PC-9 (cell line): ENCODE results near the gene MRAP2. TPM values are rescaled to one million over a fixed set of nuclear protein-coding genes. Genes with fewer than 3 reads are reported as not detected.
"Not testable (repeated sequence)": the region's sequence is repeated elsewhere in the genome, so short reads cannot be mapped to it uniquely, and the experiment has no call there.

Experiments used
- BruUV-seq: library from RNA; stranded (reverse); fragments of 400-500 nt; replicated peaks from 2 replicates; lab custom pipeline; 2021; lab: Mats Ljungman, UMichigan
- CTCF ChIA-PET: fragments of 300-600 bp; sonication (Branson Sonifier 250); formaldehyde crosslinking; loops from one replicate; lab custom pipeline; 2022; ENCODE audit warnings: antibody characterized with exemption; lab: Charles Lee
- POLR2A ChIA-PET: fragments of 300-600 bp; sonication (Branson Sonifier 250); formaldehyde crosslinking; loops from one replicate; lab custom pipeline; 2022; ENCODE audit warnings: antibody characterized with exemption; ENCODE audit not compliant: unreplicated experiment; lab: Charles Lee
- DNase-seq, 2 experiments: peaks; one replicate each; pipeline versions ENCODE4 v3.0.0 to v3.0.0-alpha.2; 2015 to 2022; ENCODE audit warnings: mixed read lengths in 1 of 2
- H2AFZ ChIP-seq: fragments of 200-600 bp; sonication (generic); 2 replicates; pipeline ENCODE4 v1.8.1; 2017; ENCODE audit warnings: antibody characterized with exemption
- H3F3A ChIP-seq: fragments of 200-600 bp; sonication (generic); 2 replicates; pipeline ENCODE4 v1.8.1; 2017; ENCODE audit warnings: antibody characterized with exemption, mild to moderate bottlenecking, low read depth; ENCODE audit not compliant: insufficient read depth
- H3K27ac ChIP-seq: fragments of 200-600 bp; sonication (generic); 2 replicates; pipeline ENCODE4 v1.6.1; 2016; ENCODE audit warnings: mixed run types
- H3K27me3 ChIP-seq: fragments of 200-600 bp; sonication (generic); 2 replicates; pipeline ENCODE4 v1.6.1; 2016; ENCODE audit warnings: low read depth, mixed run types; ENCODE audit not compliant: insufficient read depth
- H3K36me3 ChIP-seq: fragments of 200-600 bp; sonication (generic); 2 replicates; pipeline ENCODE4 v1.6.1; 2016; ENCODE audit warnings: low read depth, mixed run types
- H3K4me1 ChIP-seq: fragments of 200-600 bp; sonication (generic); replicated peaks from 2 replicates; pipeline ENCODE4 v1.6.1; 2016; ENCODE audit warnings: mixed run types; ENCODE audit not compliant: insufficient read depth
- H3K4me2 ChIP-seq: fragments of 200-600 bp; sonication (generic); 2 replicates; pipeline ENCODE4 v1.6.1; 2017; ENCODE audit warnings: mixed run types
- H3K4me3 ChIP-seq: fragments of 200-600 bp; sonication (generic); 2 replicates; pipeline ENCODE4 v1.6.1; 2016; ENCODE audit warnings: mixed run types
- H3K79me2 ChIP-seq: fragments of 200-600 bp; sonication (generic); 2 replicates; pipeline ENCODE4 v1.6.1; 2017; ENCODE audit warnings: low read depth, mixed run types
- H3K9me2 ChIP-seq: fragments of 200-600 bp; sonication (generic); 2 replicates; pipeline ENCODE4 v1.8.1; 2017; ENCODE audit warnings: mild to moderate bottlenecking; ENCODE audit not compliant: insufficient read depth
- H3K9me3 ChIP-seq: fragments of 200-600 bp; sonication (generic); 2 replicates; pipeline ENCODE4 v1.8.1; 2016; ENCODE audit warnings: low read depth; ENCODE audit not compliant: insufficient read depth
- H4K20me1 ChIP-seq: fragments of 200-600 bp; sonication (generic); 2 replicates; pipeline ENCODE4 v1.8.1; 2017; ENCODE audit not compliant: insufficient read depth
- CTCF ChIP-seq: fragments of 200-600 bp; sonication (generic); conservative IDR thresholded peaks from 2 replicates; pipeline ENCODE4 v1.6.1; 2017; ENCODE audit warnings: mixed run types, antibody characterized with exemption, mild to moderate bottlenecking, moderate library complexity
- EZH2 ChIP-seq: fragments of 200-600 bp; sonication (generic); IDR thresholded peaks from 2 replicates; pipeline ENCODE4 v1.8.0; 2017; ENCODE audit warnings: antibody characterized with exemption, low read depth
- intact Hi-C: fragments of 100-400 bp; cut with micrococcal nuclease; formaldehyde crosslinking; loops from one replicate; pipeline ENCODE4 v1.10.0; 2022; ENCODE audit not compliant: unreplicated experiment
- total RNA-seq: library from RNA; stranded (reverse); gene quantifications from 2 replicates; pipeline ENCODE4 v1.2.3, GENCODE V29; 2021

Gene MRAP2
- total RNA-seq, 1 experiment from 2014 or later, result not detected

GRCh38 chr6:84103029-84103428, 69.5 kb downstream of the MRAP2 start:
- no peaks in the 10 kb centered on the region for H4K20me1 ChIP-seq
- H3K27ac ChIP-seq, result no peak overlapping the region
- POLR2A ChIA-PET, result no interaction called here
- DNase-seq, result no peak
- no peak overlapping the region for H3K4me2 ChIP-seq
- no TSS peak for BruUV-seq
- no peaks in the 10 kb centered on the region for H3K36me3 ChIP-seq
- TF ChIP-seq CTCF, result no peak
- no peak for TF ChIP-seq EZH2
- no peaks in the 10 kb centered on the region for H3K27me3 ChIP-seq
- CTCF ChIA-PET, result no interaction called here
- no peak overlapping the region for H2AFZ ChIP-seq
- H3K9me2 ChIP-seq, result no peaks in the 10 kb centered on the region
- no peaks in the 10 kb centered on the region for H3K9me3 ChIP-seq
- intact Hi-C loops, result no loop called here
- H3F3A ChIP-seq, result no peaks in the 10 kb centered on the region
- H3K4me3 ChIP-seq, result no peak overlapping the region
- no peaks in the 10 kb centered on the region for H3K79me2 ChIP-seq
- no peaks in the 10 kb centered on the region for H3K4me1 ChIP-seq

GRCh38 chr6:84105215-84105924, 71.8 kb downstream of the MRAP2 start:
- H3K27me3 ChIP-seq, H3K4me1 ChIP-seq, H3K9me2 ChIP-seq, DNase-seq, H2AFZ ChIP-seq, BruUV-seq, H3F3A ChIP-seq, H3K79me2 ChIP-seq, H4K20me1 ChIP-seq, H3K4me2 ChIP-seq, H3K36me3 ChIP-seq, H3K27ac ChIP-seq, POLR2A ChIA-PET, H3K4me3 ChIP-seq, H3K9me3 ChIP-seq, intact Hi-C loops, CTCF ChIA-PET: not testable (repeated sequence)

GRCh38 chr6:84107495-84107894, 73.9 kb downstream of the MRAP2 start:
- Histone ChIP-seq H3K4me2 (no peak overlapping the region), H2AFZ (no peak overlapping the region), H4K20me1 (no peaks in the 10 kb centered on the region), H3K27me3 (no peaks in the 10 kb centered on the region), H3F3A (no peaks in the 10 kb centered on the region), H3K4me1 (no peaks in the 10 kb centered on the region), H3K27ac (no peak overlapping the region), H3K79me2 (no peaks in the 10 kb centered on the region), H3K9me3 (no peaks in the 10 kb centered on the region), H3K9me2 (no peaks in the 10 kb centered on the region), H3K36me3 (no peaks in the 10 kb centered on the region), H3K4me3 (no peak overlapping the region)
- ChIA-PET POLR2A (no interaction called here), CTCF (no interaction called here)
- BruUV-seq, result no TSS peak
- no peak for TF ChIP-seq EZH2
- TF ChIP-seq CTCF, result no peak
- DNase-seq, result no peak
- intact Hi-C loops, result no loop called here

GRCh38 chr6:84111351-84111750, 77.8 kb downstream of the MRAP2 start:
- intact Hi-C loops, CTCF ChIA-PET, POLR2A ChIA-PET: not testable (repeated sequence)

GRCh38 chr6:84114933-84115594, 81.5 kb downstream of the MRAP2 start:
- intact Hi-C loops, H2AFZ ChIP-seq, H3K79me2 ChIP-seq, H3K4me1 ChIP-seq, H3K9me3 ChIP-seq, H4K20me1 ChIP-seq, H3K27ac ChIP-seq, CTCF ChIA-PET, POLR2A ChIA-PET, BruUV-seq, H3K4me3 ChIP-seq, H3K9me2 ChIP-seq, H3F3A ChIP-seq, H3K4me2 ChIP-seq, H3K27me3 ChIP-seq, DNase-seq, H3K36me3 ChIP-seq: not testable (repeated sequence)

More at GRCh38 chr6:84111351-84111750, 77.8 kb downstream of the MRAP2 start:
- H3K4me3 ChIP-seq, H2AFZ ChIP-seq, H3K4me1 ChIP-seq, DNase-seq, H3K9me2 ChIP-seq, BruUV-seq, H4K20me1 ChIP-seq, H3K27ac ChIP-seq, H3K36me3 ChIP-seq, H3K9me3 ChIP-seq, H3K79me2 ChIP-seq, H3K27me3 ChIP-seq, H3K4me2 ChIP-seq, H3F3A ChIP-seq: not testable (repeated sequence)
